A673 (cell line): ENCODE data around the gene P2RY6. TPM values are rescaled to one million over a fixed set of nuclear protein-coding genes. Genes with fewer than 3 reads are reported as not detected.
A peak's percentile ranks its signal among the peaks of the same experiment; 100 is the strongest.

Source experiments
- BruUV-seq: library from RNA; stranded (reverse); fragments of 400-500 nt; replicated peaks from 2 replicates; lab custom pipeline; 2021; lab: Mats Ljungman, UMichigan
- CTCF ChIA-PET: fragments of 300-600 bp; sonication (Branson Sonifier 250); formaldehyde crosslinking; loops from one replicate; lab custom pipeline; 2022; ENCODE audit warnings: antibody characterized with exemption; lab: Charles Lee
- POLR2A ChIA-PET: fragments of 300-600 bp; sonication (Branson Sonifier 250); formaldehyde crosslinking; loops from one replicate; lab custom pipeline; 2022; ENCODE audit warnings: antibody characterized with exemption; ENCODE audit not compliant: low non-redundant PET; lab: Charles Lee
- DNase-seq: peaks from one replicate; pipeline ENCODE4 v3.0.0-alpha.2; 2015; ENCODE audit warnings: low spot score
- H3K27ac ChIP-seq: fragments of 200-600 bp; sonication (generic); 2 replicates; pipeline ENCODE4 v1.5.1; 2016; ENCODE audit warnings: mixed run types, low read depth, mild to moderate bottlenecking, mixed read lengths, antibody characterized with exemption, low read length; ENCODE audit not compliant: poor library complexity, severe bottlenecking
- H3K27me3 ChIP-seq: fragments of 200-600 bp; sonication (generic); replicated peaks from 2 replicates; pipeline ENCODE4 v1.6.1; 2017; ENCODE audit warnings: mixed run types, low read depth, mild to moderate bottlenecking, mixed read lengths, antibody characterized with exemption, low read length; ENCODE audit not compliant: insufficient read depth, poor library complexity
- H3K36me3 ChIP-seq: fragments of 200-600 bp; sonication (generic); 2 replicates; pipeline ENCODE4 v1.6.1; 2016; ENCODE audit warnings: mixed run types, mild to moderate bottlenecking, mixed read lengths, antibody characterized with exemption, low read length; ENCODE audit not compliant: insufficient read depth, poor library complexity, severe bottlenecking
- H3K4me1 ChIP-seq: fragments of 200-600 bp; sonication (generic); 2 replicates; pipeline ENCODE4 v1.6.1; 2017; ENCODE audit warnings: mixed run types, mild to moderate bottlenecking, mixed read lengths, antibody characterized with exemption, low read length; ENCODE audit not compliant: insufficient read depth, poor library complexity, severe bottlenecking
- H3K4me3 ChIP-seq: fragments of 200-600 bp; sonication (generic); 2 replicates; pipeline ENCODE4 v1.5.1; 2016; ENCODE audit warnings: low read depth, mixed run types, mild to moderate bottlenecking, mixed read lengths, low read length; ENCODE audit not compliant: poor library complexity, severe bottlenecking
- H3K9me3 ChIP-seq: fragments of 200-600 bp; sonication (generic); 2 replicates; pipeline ENCODE4 v1.6.1; 2016; ENCODE audit warnings: mixed run types, low read depth, mild to moderate bottlenecking, mixed read lengths, antibody characterized with exemption, low read length; ENCODE audit not compliant: poor library complexity, severe bottlenecking
- CTCF ChIP-seq: fragments of 300-800, 200-600 bp; sonication (generic); conservative IDR thresholded peaks from 2 replicates; pipeline ENCODE4 v1.5.1; 2017; ENCODE audit warnings: low read depth, mild to moderate bottlenecking, antibody characterized with exemption, low read length, moderate library complexity, mixed read lengths
- EZH2 ChIP-seq: fragments of 200-600 bp; sonication (generic); IDR thresholded peaks from 2 replicates; pipeline ENCODE4 v1.6.1; 2017; ENCODE audit warnings: borderline replicate concordance, low read depth, mild to moderate bottlenecking, mixed read lengths, antibody characterized with exemption, low read length; ENCODE audit not compliant: poor library complexity, severe bottlenecking
- intact Hi-C: fragments of 100-400 bp; cut with micrococcal nuclease; formaldehyde crosslinking; loops from one replicate; pipeline ENCODE4 v1.10.0; 2022; ENCODE audit not compliant: unreplicated experiment
- total RNA-seq: library from RNA; stranded (reverse); gene quantifications from 2 replicates; pipeline ENCODE4 v1.2.3, GENCODE V29; 2021

Gene P2RY6
- total RNA-seq, 1 experiment from 2014 or later = 0.43 TPM

DNA sequence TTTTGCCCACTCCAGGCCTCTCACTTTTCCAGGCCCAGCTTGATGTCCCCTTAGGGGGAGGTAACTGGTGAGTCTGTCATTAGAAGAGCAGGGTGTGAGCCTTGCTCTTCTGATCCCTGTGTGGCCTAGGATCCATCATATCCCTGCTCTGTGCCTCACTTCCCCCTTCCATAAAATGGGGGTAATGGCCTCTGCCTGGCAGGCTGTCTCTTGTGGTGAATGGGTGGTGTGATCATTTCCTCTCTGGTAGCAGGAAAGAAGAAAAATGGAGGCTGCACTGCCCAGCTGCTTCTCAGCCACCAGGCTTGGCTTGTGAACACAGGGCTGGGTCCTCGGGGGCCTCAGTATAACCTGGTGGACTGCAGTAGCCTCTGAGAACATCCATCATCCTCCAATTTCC lies 41.5 kb downstream of the P2RY6 start:
- Histone ChIP-seq H3K9me3 (no peaks in the 10 kb centered on the region), H3K36me3 (no peaks in the 10 kb centered on the region), H3K27me3 (no peaks in the 10 kb centered on the region), H3K4me3 (no peak overlapping the region), H3K27ac (peak overlapping the region; percentile 61), H3K4me1 (peaks cover 70% of the 10 kb centered on the region)
- TF ChIP-seq CTCF (no peak), EZH2 (no peak)
- no peak for DNase-seq
- no TSS peak for BruUV-seq
- ChIA-PET CTCF (interaction anchor here (1.7 kb wide), 1 partner anchor 22 kb away, joined by 4 read pairs; no protein-coding TSS in a partner anchor), POLR2A (no interaction called here)
- intact Hi-C loops = no loop called here

- ChIA-PET POLR2A (no interaction called here), CTCF (interaction anchor here (0.6 to 1.7 kb wide), 2 partner anchors 21 kb away, joined by 4 to 9 read pairs; no protein-coding TSS in a partner anchor)
- peaks cover 70% of the 10 kb centered on the region for H3K4me1 ChIP-seq
- no peaks in the 10 kb centered on the region for H3K36me3 ChIP-seq
- H3K27ac ChIP-seq = peak overlapping the region; percentile 61
- H3K27me3 ChIP-seq = no peaks in the 10 kb centered on the region
- intact Hi-C loops = no loop called here
- H3K4me3 ChIP-seq = no peak overlapping the region
- TF ChIP-seq EZH2 = no peak
- no peak for TF ChIP-seq CTCF
- DNase-seq = peak; percentile 53
- BruUV-seq = no TSS peak
- no peaks in the 10 kb centered on the region for H3K9me3 ChIP-seq
These were observed 42.2 kb downstream of the P2RY6 start for GRCh38 chr11:73314117-73314961.

- no peaks in the 10 kb centered on the region for H3K36me3 ChIP-seq
- no TSS peak for BruUV-seq
- H3K27ac ChIP-seq = peak overlapping the region; percentile 79
- intact Hi-C loops = no loop called here
- no peaks in the 10 kb centered on the region for H3K27me3 ChIP-seq
- H3K4me3 ChIP-seq = no peak overlapping the region
- H3K4me1 ChIP-seq = peaks cover 73% of the 10 kb centered on the region
- no peak for DNase-seq
- TF ChIP-seq CTCF (no peak), EZH2 (no peak)
- ChIA-PET CTCF (interaction anchor here (0.6 to 1.5 kb wide), 2 partner anchors 20 to 36 kb away, joined by 3 to 9 read pairs; no protein-coding TSS in a partner anchor), POLR2A (no interaction called here)
- H3K9me3 ChIP-seq = no peaks in the 10 kb centered on the region
These were observed 43.3 kb downstream of the P2RY6 start for GRCh38 chr11:73315293-73316020.
